Vagina (tissue), 2 donors: ENCODE measurements around the gene MARCHF4. TPM values are rescaled to one million over a fixed set of nuclear protein-coding genes. Genes with fewer than 3 reads are reported as not detected.

Source experiments
- DNase-seq, 2 donors: peaks; one replicate each; pipeline ENCODE4 v3.0.0-alpha.2; 2017; ENCODE audit errors: extremely low spot score in 2 of 2
- H3K27ac ChIP-seq: fragments of 200-600 bp; sonication (generic); one replicate; pipeline ENCODE4 v1.5.1; 2019
- H3K27me3 ChIP-seq: fragments of 200-600 bp; sonication (generic); one replicate; pipeline ENCODE4 v1.5.1; 2019
- H3K36me3 ChIP-seq, 2 donors: fragments of 200-600 bp; sonication (generic); one replicate each; pipeline ENCODE4 v1.5.1; 2017 to 2019
- H3K4me1 ChIP-seq: fragments of 200-600 bp; sonication (generic); one replicate; pipeline ENCODE4 v1.5.1; 2019
- H3K4me3 ChIP-seq, 2 donors: fragments of 200-600 bp; sonication (generic); 1 replicate in 1 of 2; 2 replicates in 1 of 2; pipeline ENCODE4 v1.5.1; 2016 to 2019
- H3K9me3 ChIP-seq: fragments of 200-600 bp; sonication (generic); one replicate; pipeline ENCODE4 v1.5.1; 2019
- CTCF ChIP-seq, 3 experiments: fragments of 450-650 bp in 2 of 3; fragments of 200-600 bp in 1 of 3; sonication (generic) in 1 of 3; IDR thresholded peaks; one replicate each; pipeline ENCODE4 v1.5.1; 2017 to 2019; ENCODE audit warnings: antibody characterized with exemption in 3 of 3, mild to moderate bottlenecking in 2 of 3, moderate library complexity in 2 of 3
- POLR2A ChIP-seq, 2 donors: fragments of 450-650 bp; IDR thresholded peaks; one replicate each; pipeline ENCODE4 v1.6.1; 2017; ENCODE audit warnings: antibody characterized with exemption in 2 of 2, mild to moderate bottlenecking in 2 of 2, moderate library complexity in 2 of 2
- POLR2AphosphoS5 ChIP-seq, 2 donors: sonication (generic); formaldehyde crosslinking; IDR thresholded peaks; one replicate each; pipeline ENCODE4 v1.9.0; 2017; ENCODE audit warnings: antibody characterized with exemption in 2 of 2, mild to moderate bottlenecking in 2 of 2, low read depth in 1 of 2; ENCODE audit not compliant: insufficient read depth in 1 of 2
- intact Hi-C: fragments of 100-400 bp; cut with DNase I; formaldehyde crosslinking; loops from one replicate; pipeline ENCODE4 v1.15.1; 2023
- total RNA-seq: library from RNA; depleted of rRNA; stranded (reverse); fragments of >200 nt; gene quantifications from one replicate; pipeline ENCODE4 v1.2.3, GENCODE V29; 2016

MARCHF4 gene, protein sequence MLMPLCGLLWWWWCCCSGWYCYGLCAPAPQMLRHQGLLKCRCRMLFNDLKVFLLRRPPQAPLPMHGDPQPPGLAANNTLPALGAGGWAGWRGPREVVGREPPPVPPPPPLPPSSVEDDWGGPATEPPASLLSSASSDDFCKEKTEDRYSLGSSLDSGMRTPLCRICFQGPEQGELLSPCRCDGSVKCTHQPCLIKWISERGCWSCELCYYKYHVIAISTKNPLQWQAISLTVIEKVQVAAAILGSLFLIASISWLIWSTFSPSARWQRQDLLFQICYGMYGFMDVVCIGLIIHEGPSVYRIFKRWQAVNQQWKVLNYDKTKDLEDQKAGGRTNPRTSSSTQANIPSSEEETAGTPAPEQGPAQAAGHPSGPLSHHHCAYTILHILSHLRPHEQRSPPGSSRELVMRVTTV
- not detected for total RNA-seq

GRCh38 chr2:216371721-216372702, at the start of gene MARCHF4:
TSS of gene MARCHF4 (minus strand) at chr2:216372483. CDS start at chr2:216370260, 2,223 bp downstream.
- H3K36me3 ChIP-seq, result no peaks in the 10 kb centered on the region
- TF ChIP-seq POLR2A (IDR thresholded peaks at IDR 0.05) (no peak), CTCF (IDR thresholded peaks at IDR 0.05) (no peak), POLR2AphosphoS5 (IDR thresholded peaks at IDR 0.05; ENCODE audit: insufficient read depth in 1 of 2, low read depth in 1 of 2) (no peak)
- H3K9me3 ChIP-seq, result no peaks in the 10 kb centered on the region
- no peak within 1 kb of the TSS for H3K27ac ChIP-seq
- H3K27me3 ChIP-seq, result peaks cover 8% of the 10 kb centered on the region
- intact Hi-C loops, result no loop called here
- no peak for DNase-seq
- peak within 1 kb of the TSS; percentile 9 to 22 for H3K4me3 ChIP-seq
- peaks cover 13% of the 10 kb centered on the region for H3K4me1 ChIP-seq

- Histone ChIP-seq H3K4me1 (peaks cover 6% of the 10 kb centered on the region), H3K27me3 (no peaks in the 10 kb centered on the region), H3K36me3 (peaks cover 0 to 66% of the 10 kb centered on the region in 2 donors), H3K4me3 (no peak overlapping the region), H3K27ac (no peak overlapping the region), H3K9me3 (no peaks in the 10 kb centered on the region)
- DNase-seq, result no peak
- intact Hi-C loops, result no loop called here
- no peak for TF ChIP-seq POLR2AphosphoS5 (IDR thresholded peaks at IDR 0.05; ENCODE audit: insufficient read depth in 1 of 2, low read depth in 1 of 2)
- TF ChIP-seq POLR2A (IDR thresholded peaks at IDR 0.05), result no peak
- TF ChIP-seq CTCF (IDR thresholded peaks at IDR 0.05), result no peak
Observed at GRCh38 chr2:216420367-216421101, 48.3 kb upstream of the MARCHF4 start.

DNA sequence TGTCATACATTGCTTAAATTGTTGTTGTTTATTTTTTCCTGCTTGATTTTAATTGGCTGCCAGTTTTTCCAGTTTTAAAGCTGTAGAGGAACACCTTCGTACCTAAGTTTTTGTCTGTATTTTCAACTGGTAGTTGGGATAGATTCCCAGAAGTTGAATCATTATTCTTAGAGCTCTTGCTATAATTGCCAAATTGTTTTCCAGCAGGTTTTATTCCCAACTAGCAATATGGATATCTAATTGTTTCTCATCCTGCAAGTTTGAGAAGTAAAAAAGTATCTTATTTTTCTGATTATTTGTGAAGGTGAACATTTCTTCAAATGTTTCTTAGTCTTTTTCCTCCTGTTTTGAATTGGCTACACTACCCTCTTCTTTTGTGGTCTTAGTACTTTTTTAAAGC, 46.7 kb upstream of the MARCHF4 start:
- Histone ChIP-seq H3K4me1 (peaks cover 6% of the 10 kb centered on the region), H3K27me3 (no peaks in the 10 kb centered on the region), H3K4me3 (no peak overlapping the region), H3K36me3 (peaks cover 0 to 51% of the 10 kb centered on the region in 2 donors), H3K9me3 (no peaks in the 10 kb centered on the region), H3K27ac (no peak overlapping the region)
- TF ChIP-seq POLR2A (IDR thresholded peaks at IDR 0.05), result no peak
- TF ChIP-seq POLR2AphosphoS5 (IDR thresholded peaks at IDR 0.05; ENCODE audit: insufficient read depth in 1 of 2, low read depth in 1 of 2), result no peak
- intact Hi-C loops, result no loop called here
- no peak for DNase-seq

- Histone ChIP-seq H3K27me3 (no peaks in the 10 kb centered on the region), H3K9me3 (no peaks in the 10 kb centered on the region), H3K36me3 (peaks cover 0 to 33% of the 10 kb centered on the region in 2 donors), H3K27ac (no peak overlapping the region), H3K4me1 (peaks cover 16% of the 10 kb centered on the region), H3K4me3 (no peak overlapping the region)
- TF ChIP-seq CTCF (IDR thresholded peaks at IDR 0.05) (no peak), POLR2A (IDR thresholded peaks at IDR 0.05) (no peak), POLR2AphosphoS5 (IDR thresholded peaks at IDR 0.05; ENCODE audit: insufficient read depth in 1 of 2, low read depth in 1 of 2) (no peak)
- no peak for DNase-seq
- intact Hi-C loops, result no loop called here
Observed at GRCh38 chr2:216416571-216417307, 44.5 kb upstream of the MARCHF4 start.
